Endothelial cell of umbilical vein (primary cell): ENCODE measurements around the gene NFYC. TPM values are rescaled to one million over a fixed set of nuclear protein-coding genes. Genes with fewer than 3 reads are reported as not detected.

Experiments used
- BruUV-seq: library from RNA; stranded (reverse); fragments of 400-500 nt; replicated peaks from 2 replicates; lab custom pipeline; 2021; lab: Mats Ljungman, UMichigan
- CTCF ChIA-PET: fragments of 300-600, 350-600 bp; sonication (Branson Sonifier 250); formaldehyde crosslinking; loops from one replicate; lab custom pipeline; 2021; ENCODE audit warnings: antibody characterized with exemption, inconsistent platforms; lab: Charles Lee
- POLR2A ChIA-PET: fragments of 300-600, 350-600 bp; sonication (Branson Sonifier 250); formaldehyde crosslinking; loops from one replicate; lab custom pipeline; 2021; ENCODE audit warnings: antibody characterized with exemption, inconsistent platforms; lab: Charles Lee
- DNase-seq: peaks from one replicate; pipeline ENCODE4 v3.0.0-alpha.2; 2011; ENCODE audit warnings: low read depth, low spot score
- FAIRE-seq: peaks from 2 replicates; lab custom pipeline; 2011; peaks lifted over from hg19 to GRCh38; lab: Jason Lieb, UNC
- H2AFZ ChIP-seq: 2 replicates; pipeline ENCODE4 v1.6.0; 2012; ENCODE audit warnings: low read depth, low read length, control low read depth, inconsistent platforms
- H3K27ac ChIP-seq: 2 replicates; pipeline ENCODE4 v1.5.1; 2011; ENCODE audit warnings: low read depth, mild to moderate bottlenecking, control low read depth, low read length, moderate library complexity; ENCODE audit not compliant: insufficient read depth
- H3K27me3 ChIP-seq, 2 experiments: 2 replicates each; pipeline versions ENCODE4 v1.6.0 to v1.6.1; 2011; ENCODE audit warnings: low read length in 2 of 2, mixed read lengths in 1 of 2; ENCODE audit not compliant: control insufficient read depth in 2 of 2, insufficient read depth in 2 of 2
- H3K36me3 ChIP-seq, 2 experiments: 2 replicates in 1 of 2; 3 replicates in 1 of 2; pipeline ENCODE4 v1.5.1; 2011; ENCODE audit warnings: low read length in 2 of 2, mild to moderate bottlenecking in 1 of 2, moderate library complexity in 1 of 2; ENCODE audit not compliant: control insufficient read depth in 2 of 2, insufficient read depth in 2 of 2; ENCODE audit errors: extremely low read depth in 1 of 2
- H3K4me1 ChIP-seq: 3 replicates; pipeline ENCODE4 v1.5.1; 2011; ENCODE audit warnings: mild to moderate bottlenecking, low read length; ENCODE audit not compliant: control insufficient read depth, insufficient read depth; ENCODE audit errors: extremely low read depth
- H3K4me2 ChIP-seq: 2 replicates; pipeline ENCODE4 v1.6.1; 2011; ENCODE audit warnings: low read length, control low read depth, mixed read lengths; ENCODE audit not compliant: insufficient read depth
- H3K4me3 ChIP-seq, 3 experiments: fragments of 200-600 bp in 1 of 3; sonication (generic), shearing (Covaris generic) in 1 of 3; replicated peaks in 1 of 3; 2 replicates each; pipeline ENCODE4 v1.5.1; 2011 to 2016; ENCODE audit warnings: control low read depth in 3 of 3, low read length in 3 of 3, mild to moderate bottlenecking in 2 of 3, inconsistent platforms in 1 of 3, low read depth in 1 of 3, moderate library complexity in 1 of 3; ENCODE audit not compliant: insufficient read depth in 1 of 3
- H3K79me2 ChIP-seq: 2 replicates; pipeline ENCODE4 v1.6.0; 2012; ENCODE audit warnings: low read length, inconsistent platforms; ENCODE audit not compliant: control insufficient read depth, insufficient read depth
- H3K9ac ChIP-seq: replicated peaks from 2 replicates; pipeline ENCODE3; 2011; ENCODE audit warnings: low read length, control low read depth; ENCODE audit not compliant: insufficient read depth; ENCODE audit errors: extremely low read depth
- H3K9me1 ChIP-seq: replicated peaks from 3 replicates; pipeline ENCODE4 v1.6.0; 2011; ENCODE audit warnings: mild to moderate bottlenecking, low read length; ENCODE audit not compliant: control insufficient read depth, insufficient read depth; ENCODE audit errors: extremely low read depth
- H3K9me3 ChIP-seq: replicated peaks from 2 replicates; pipeline ENCODE4 v1.5.1; 2012; ENCODE audit warnings: low read length, inconsistent platforms; ENCODE audit not compliant: control insufficient read depth, insufficient read depth
- H4K20me1 ChIP-seq: replicated peaks from 2 replicates; pipeline ENCODE3; 2011; ENCODE audit warnings: mild to moderate bottlenecking, low read length; ENCODE audit not compliant: control insufficient read depth, insufficient read depth; ENCODE audit errors: extremely low read depth
- CTCF ChIP-seq, 2 donors: IDR thresholded peaks; 1 replicate in 1 of 2; 2 replicates in 1 of 2; pipeline ENCODE4 v1.5.1; 2011; ENCODE audit warnings: low read length in 2 of 2, mild to moderate bottlenecking in 2 of 2, moderate library complexity in 2 of 2, control low read depth in 1 of 2, inconsistent platforms in 1 of 2, low read depth in 1 of 2; ENCODE audit not compliant: insufficient read depth in 1 of 2; ENCODE audit errors: extremely low read depth in 1 of 2
- EZH2 ChIP-seq: IDR thresholded peaks from 2 replicates; pipeline ENCODE4 v1.6.1; 2012; ENCODE audit warnings: borderline replicate concordance, low read depth, mild to moderate bottlenecking, moderate library complexity, low read length, inconsistent platforms; ENCODE audit not compliant: severe bottlenecking
- FOS ChIP-seq: IDR thresholded peaks from 2 replicates; pipeline ENCODE4 v1.6.1; 2011; ENCODE audit warnings: mild to moderate bottlenecking, low read length, moderate library complexity, borderline replicate concordance; ENCODE audit not compliant: insufficient read depth
- GATA2 ChIP-seq: IDR thresholded peaks from 2 replicates; pipeline ENCODE4 v1.7.0; 2011; ENCODE audit warnings: low read depth, mild to moderate bottlenecking, moderate library complexity, mixed read lengths, low read length; ENCODE audit not compliant: insufficient read length, insufficient read depth
- JUN ChIP-seq: IDR thresholded peaks from 2 replicates; pipeline ENCODE4 v1.6.1; 2011; ENCODE audit warnings: borderline replicate concordance, low read depth; ENCODE audit not compliant: insufficient read length, insufficient read depth
- MAX ChIP-seq: IDR thresholded peaks from 2 replicates; pipeline ENCODE4 v1.6.1; 2011; ENCODE audit not compliant: insufficient read depth, insufficient read length
- MYC ChIP-seq: IDR thresholded peaks from one replicate; pipeline ENCODE4 v1.6.1; 2011; ENCODE audit warnings: mild to moderate bottlenecking, low read depth, low read length
- POLR2A ChIP-seq: IDR thresholded peaks from 2 replicates; pipeline ENCODE4 v1.6.1; 2012; ENCODE audit warnings: low read depth, mild to moderate bottlenecking, control low read depth, low read length
- POLR2AphosphoS5 ChIP-seq: IDR thresholded peaks from 2 replicates; pipeline ENCODE4 v1.6.1; 2012; ENCODE audit warnings: low read depth, mild to moderate bottlenecking, control low read depth, low read length, moderate library complexity; ENCODE audit not compliant: insufficient read depth
- dilution Hi-C: fragments of 300-500 bp; cut with MboI; formaldehyde crosslinking; loops from one replicate; pipeline ENCODE4 v1.15.0; 2019; ENCODE audit warnings: low sequenced_read_pairs; ENCODE audit not compliant: extremely low pct_ligation_motif_present
- intact Hi-C: fragments of 100-400 bp; cut with micrococcal nuclease; formaldehyde crosslinking; loops from one replicate; pipeline ENCODE4 v1.10.0; 2022
- polyA plus RNA-seq, 4 experiments: library from polyadenylated mRNA; depleted of rRNA in 3 of 4; stranded (reverse) in 3 of 4; unstranded in 1 of 4; fragments of >200 nt; gene quantifications; 2 replicates each; pipeline versions ENCODE4 v1.2.1 to v1.2.3, GENCODE V29; 2011 to 2012; ENCODE audit warnings: missing spikeins in 1 of 4
- total RNA-seq: library from RNA; stranded (reverse); gene quantifications from 2 replicates; pipeline ENCODE4 v1.2.3, GENCODE V29; 2021

The NFYC gene
- total and polyA plus RNA-seq, 2 donors (not counting 3 experiments of a cell fraction or from before 2014, with no cell fraction given), result 51.1 to 81.7 TPM

GRCh38 chr1:40770296-40771070, 79.0 kb downstream of the NFYC start:
- no peak overlapping the region for H3K9ac ChIP-seq

More at GRCh38 chr1:40770296-40771070, 79.0 kb downstream of the NFYC start:
- H4K20me1 ChIP-seq, result no peaks in the 10 kb centered on the region
- H3K36me3 ChIP-seq, result peaks cover 6 to 20% of the 10 kb centered on the region in 2 experiments
- POLR2A ChIA-PET, result no interaction called here
- intact Hi-C loops (loop anchor here (5.0 kb wide), 2 partner anchors 78 to 158 kb away; partner anchors contain the start of gene NFYC), dilution Hi-C loops (no loop called here)
- H3K9me1 ChIP-seq, result no peaks in the 10 kb centered on the region
- CTCF ChIA-PET, result interaction anchor here (0.6 to 6.7 kb wide), 8 partner anchors 15 to 626 kb away, joined by 3 to 235 read pairs (median 3); partner anchors contain the start of gene NFYC
- H3K27ac ChIP-seq, result no peak overlapping the region
- H3K9me3 ChIP-seq, result no peaks in the 10 kb centered on the region
- TF ChIP-seq EZH2 (no peak), MAX (no peak), POLR2AphosphoS5 (no peak), MYC (no peak), FOS (no peak), GATA2 (no peak), CTCF (IDR thresholded peaks at IDR 0.05; ENCODE audit: extremely low read depth in 1 of 2, insufficient read depth in 1 of 2, low read depth in 1 of 2, low read length in 2 of 2) (no peak), JUN (no peak), POLR2A (no peak)
- no peaks in the 10 kb centered on the region for H3K4me1 ChIP-seq
- H3K27me3 ChIP-seq, result no peaks in the 10 kb centered on the region
- no peak overlapping the region for H2AFZ ChIP-seq
- H3K79me2 ChIP-seq, result no peaks in the 10 kb centered on the region
- H3K4me3 ChIP-seq, result no peak overlapping the region
- no peak for DNase-seq
- BruUV-seq, result no TSS peak
- FAIRE-seq, result no peak
- H3K4me2 ChIP-seq, result no peak overlapping the region
